DMS53 treated with DMSO at 0.1 percent for 48 hours (cell line): ENCODE measurements around the gene TOB1.
A peak's percentile ranks its signal among the peaks of the same experiment; 100 is the strongest.

Experiments
- DNase-seq: peaks from one replicate; lab custom pipeline; 2025; ENCODE audit not compliant: unreplicated experiment; lab: John Stamatoyannopoulos, UW

TOB1 gene, protein sequence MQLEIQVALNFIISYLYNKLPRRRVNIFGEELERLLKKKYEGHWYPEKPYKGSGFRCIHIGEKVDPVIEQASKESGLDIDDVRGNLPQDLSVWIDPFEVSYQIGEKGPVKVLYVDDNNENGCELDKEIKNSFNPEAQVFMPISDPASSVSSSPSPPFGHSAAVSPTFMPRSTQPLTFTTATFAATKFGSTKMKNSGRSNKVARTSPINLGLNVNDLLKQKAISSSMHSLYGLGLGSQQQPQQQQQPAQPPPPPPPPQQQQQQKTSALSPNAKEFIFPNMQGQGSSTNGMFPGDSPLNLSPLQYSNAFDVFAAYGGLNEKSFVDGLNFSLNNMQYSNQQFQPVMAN

GRCh38 chr17:50866261-50866949, at the start of gene TOB1:
Gene TOB1 (minus strand): TSS chr17:50866354. CDS start chr17:50864017, 2,337 bp downstream.
- DNase-seq = peak; percentile 97

- DNase-seq = no peak
These were observed 48.4 kb upstream of the TOB1 start for GRCh38 chr17:50914505-50915063.

GRCh38 chr17:50913120-50913519, 47.0 kb upstream of the TOB1 start:
- DNase-seq = no peak

DNA sequence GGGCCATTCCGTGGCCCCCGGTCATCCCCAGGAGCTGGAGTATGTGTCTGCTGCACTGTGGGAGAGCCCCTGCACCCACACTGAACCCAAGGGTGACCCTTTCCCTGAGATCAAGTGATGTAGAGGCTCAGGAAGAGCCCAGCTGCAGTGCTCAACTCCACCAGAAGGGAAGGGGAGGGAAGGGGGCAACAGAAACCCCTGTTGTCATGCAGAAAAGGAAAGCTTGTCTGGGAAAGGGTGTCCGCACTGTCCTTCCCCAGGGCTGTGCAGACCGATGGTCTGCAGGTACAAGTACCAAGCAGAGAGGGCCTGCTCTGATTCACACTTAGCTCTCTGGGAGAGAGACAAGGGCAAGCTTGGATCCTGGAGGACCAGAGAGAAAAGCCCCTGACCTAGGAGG, 45.7 kb upstream of the TOB1 start:
- no peak for DNase-seq

GRCh38 chr17:50911450-50911849, 45.3 kb upstream of the TOB1 start:
- no peak for DNase-seq

GRCh38 chr17:50909765-50910605, 43.8 kb upstream of the TOB1 start:
- DNase-seq = no peak

GRCh38 chr17:50908860-50909764, 43.0 kb upstream of the TOB1 start:
- no peak for DNase-seq

DNA sequence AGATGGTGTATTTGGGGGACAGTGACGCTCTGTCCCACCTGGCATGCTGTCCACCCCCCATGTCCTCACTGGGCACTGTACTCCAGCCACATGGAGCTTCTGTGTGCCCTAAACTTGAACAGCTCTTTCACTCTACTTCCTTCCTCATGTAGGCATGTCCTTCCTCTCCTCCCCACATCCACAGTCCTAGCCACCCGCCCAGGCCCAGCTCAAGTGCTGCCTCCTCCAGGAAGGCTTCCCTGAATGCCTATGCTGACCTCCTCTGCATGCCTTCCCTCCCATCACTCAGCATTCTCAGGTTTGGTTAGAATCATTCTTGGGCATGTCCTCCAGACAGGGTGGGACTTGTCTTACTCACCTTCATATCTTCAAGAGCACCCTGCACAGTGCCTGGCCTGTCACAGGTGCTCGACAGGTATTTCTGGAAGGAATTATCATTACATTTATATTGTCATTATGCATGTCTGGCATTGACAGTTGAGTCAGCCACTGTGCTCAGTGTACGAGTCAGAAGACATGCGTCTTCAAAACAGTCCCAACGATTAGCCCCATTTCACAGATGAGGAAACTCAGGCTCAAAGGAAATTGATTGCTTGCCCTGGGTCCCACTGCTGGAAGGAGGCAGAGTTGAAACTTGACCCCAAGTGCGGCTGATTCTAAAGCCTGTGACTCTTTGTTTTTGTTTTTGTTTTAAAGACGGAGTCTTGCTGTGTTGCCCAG, 42.1 kb upstream of the TOB1 start:
- DNase-seq = no peak

DNA sequence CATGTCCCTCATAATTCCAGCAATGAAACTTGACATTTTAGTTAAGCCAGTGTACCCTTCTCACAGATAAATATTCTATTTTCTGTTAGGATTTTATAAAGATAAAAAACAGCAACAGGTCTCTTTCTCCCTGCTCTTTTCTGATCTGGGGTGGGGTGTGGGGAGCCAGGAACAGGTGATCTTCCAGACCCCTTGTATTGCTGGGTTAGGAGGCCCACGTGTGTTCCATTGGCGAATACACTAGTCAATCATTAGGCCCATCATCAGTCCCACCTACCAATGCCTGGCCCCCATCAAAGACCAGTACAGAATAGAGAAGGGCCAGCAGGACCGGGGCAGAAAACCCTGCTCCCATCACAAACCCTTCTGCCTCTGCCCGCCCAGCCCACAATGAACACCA, 40.3 kb upstream of the TOB1 start:
- no peak for DNase-seq

GRCh38 chr17:50905460-50905803, 39.3 kb upstream of the TOB1 start:
- DNase-seq = no peak

DNA sequence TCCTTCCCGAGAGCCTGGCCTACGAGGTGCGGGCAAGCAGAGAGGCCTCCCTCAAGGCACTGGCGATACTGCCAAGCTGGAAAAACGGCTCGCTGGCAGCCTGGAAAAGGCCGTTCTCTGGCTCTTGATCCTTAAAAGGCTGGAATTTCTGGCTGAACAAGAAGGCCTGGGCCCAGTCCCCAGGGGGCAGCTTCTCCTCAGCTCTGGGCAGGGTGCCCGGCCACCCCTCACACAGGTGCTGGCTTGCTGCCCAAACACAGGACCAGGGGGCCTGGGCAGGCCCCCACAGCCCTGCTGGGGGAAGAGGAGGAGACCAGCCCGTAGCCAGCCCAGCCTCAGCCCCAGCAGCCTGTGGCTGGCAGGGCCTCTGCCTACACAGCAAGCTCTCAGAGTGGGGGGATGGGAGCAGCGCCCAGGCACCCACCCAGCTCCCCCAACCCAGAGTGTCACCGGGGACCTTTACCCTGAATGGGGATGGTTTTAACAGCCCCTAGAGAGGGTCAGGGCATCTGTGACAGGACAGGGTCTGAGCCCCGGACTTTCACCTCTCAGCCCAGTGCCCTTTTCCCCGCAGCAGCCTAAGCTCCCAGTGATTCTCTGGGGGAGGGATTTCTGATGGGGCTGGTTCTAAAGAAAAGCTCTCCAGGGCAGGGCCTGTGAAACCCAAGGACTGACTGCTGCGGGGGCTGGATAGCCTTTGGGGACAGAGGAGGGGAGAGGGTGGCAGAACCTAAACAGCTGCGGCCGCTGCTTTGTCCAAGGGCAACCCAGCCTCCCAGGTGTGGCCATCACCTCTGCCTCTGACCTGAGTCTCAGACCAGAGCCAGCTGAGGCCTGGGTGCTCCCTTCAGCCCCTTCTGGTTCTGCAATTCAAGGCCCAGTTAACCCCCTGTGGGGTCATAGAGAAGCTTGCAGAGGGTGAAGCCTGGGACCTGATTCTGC, 38.6 kb upstream of the TOB1 start:
- DNase-seq = no peak

DNA sequence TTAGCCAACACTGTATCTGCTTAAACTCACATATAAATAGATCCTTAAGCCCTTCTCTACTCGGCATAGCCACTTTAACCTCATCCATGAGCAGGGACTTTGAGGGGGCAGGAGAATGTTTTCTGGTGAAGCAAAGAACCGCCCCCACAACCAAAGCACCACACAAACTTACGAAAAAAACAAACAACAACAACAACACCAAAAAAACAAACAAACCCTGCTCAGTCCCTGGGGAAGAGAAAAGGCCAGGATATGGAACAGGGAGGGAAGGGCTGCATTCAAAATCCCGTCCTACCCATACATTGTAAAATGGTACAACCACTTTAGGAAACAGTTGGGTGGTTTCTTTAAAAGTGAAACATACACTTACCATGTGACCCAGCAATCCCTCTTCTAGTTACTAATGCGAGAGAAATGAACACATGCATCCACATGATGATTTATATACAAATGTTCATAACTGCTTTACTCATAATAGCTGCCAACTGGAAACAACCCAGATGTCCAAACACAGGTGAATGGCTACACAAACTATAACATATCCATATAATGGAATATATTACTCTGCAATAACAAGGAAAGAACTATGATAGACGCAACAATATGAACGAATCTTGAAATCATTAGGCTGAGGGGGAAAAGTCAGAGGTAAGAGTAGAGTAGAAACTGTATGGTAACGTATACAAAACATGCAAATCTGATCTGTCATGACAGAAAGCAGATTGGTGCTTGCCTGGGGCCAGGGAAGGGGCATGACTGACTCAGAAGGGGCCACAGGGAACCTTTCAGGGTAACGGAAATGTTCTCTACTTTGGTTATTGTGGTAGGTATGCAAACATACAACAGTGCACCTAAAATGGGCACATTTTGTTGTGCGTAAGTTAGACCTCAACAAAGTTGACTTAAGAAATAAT, 37.7 kb upstream of the TOB1 start:
- no peak for DNase-seq

- no peak for DNase-seq
These were observed 36.5 kb upstream of the TOB1 start for GRCh38 chr17:50902372-50903353.

- DNase-seq = no peak
These were observed 34.3 kb upstream of the TOB1 start for GRCh38 chr17:50900383-50900892.

DNA sequence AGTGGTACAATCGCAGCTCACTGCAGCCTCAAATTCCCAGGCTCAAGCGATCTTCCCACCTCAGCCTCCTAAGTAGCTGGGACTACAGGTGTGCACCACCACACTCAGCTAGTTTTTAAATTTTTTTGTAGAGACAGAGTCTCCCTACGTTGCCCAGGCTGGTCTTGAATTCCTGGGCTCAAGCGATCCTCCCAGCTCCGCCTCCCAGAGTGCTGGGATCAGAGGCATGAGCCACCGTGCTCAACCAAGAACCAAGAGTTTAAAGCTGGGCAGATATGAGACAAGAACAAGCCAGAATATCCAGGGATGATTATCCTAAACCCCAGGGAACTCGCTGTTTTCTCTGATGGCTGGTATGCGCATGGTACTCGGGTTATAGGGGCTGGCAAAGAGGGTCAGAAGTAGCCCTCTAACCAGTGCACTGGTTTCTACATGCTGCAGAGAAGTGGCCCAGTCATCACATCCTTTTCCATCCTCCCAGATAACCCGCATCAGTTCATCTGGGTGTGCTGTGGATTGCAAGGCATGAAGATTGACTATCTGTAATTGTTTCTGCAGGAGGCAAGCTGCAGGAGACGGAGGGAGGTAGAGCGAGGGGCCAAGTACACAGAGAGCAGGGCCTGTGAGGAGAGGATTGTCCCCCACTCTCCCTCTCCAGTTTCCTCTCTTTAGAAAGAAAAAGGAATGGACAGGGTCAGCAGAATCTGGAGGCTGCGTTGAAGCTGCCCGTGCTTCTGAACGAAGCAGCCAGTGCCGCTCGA, 33.6 kb upstream of the TOB1 start:
- no peak for DNase-seq
